ENCODE measurements around the gene FOXB1. TPM values are rescaled to one million over a fixed set of nuclear protein-coding genes. Genes with fewer than 3 reads are reported as not detected.

Gene FOXB1
- total RNA-seq, 1 experiment from 2014 or later: not detected

DNA sequence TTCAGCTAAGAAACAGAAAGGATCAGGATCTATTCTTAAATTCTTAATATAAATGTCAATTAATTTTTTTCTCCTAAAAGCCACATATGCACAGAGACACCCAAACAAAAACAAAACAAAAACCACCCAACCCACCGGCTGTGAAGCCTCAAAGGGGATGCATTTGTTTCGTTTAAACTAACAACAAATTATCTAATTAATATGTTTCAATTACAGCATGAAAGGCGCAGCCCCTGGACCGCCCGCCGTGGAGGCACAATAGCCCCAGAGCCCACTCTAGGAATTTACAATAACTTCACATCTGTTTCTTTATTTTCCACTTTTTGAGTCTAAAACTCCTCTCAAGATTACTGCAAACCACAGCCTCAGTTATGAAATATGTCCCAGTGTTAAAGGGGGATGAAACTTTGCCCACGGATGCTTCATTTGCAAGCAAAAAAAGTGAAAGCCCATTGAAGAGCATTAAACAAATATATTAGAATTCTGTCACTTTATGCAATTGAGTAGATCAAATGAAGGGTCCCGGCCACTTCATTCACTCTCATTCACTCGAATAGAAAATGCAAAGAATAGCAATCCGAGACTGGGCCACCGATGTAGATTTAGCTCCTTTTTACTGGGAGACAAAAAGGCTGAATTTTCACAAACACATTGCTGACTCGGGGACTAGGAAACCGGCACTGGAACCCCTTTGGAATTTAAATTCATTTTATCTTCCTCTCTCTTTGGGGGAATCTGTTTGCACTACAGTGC lies 6.0 kb downstream of the FOXB1 start:
- in situ Hi-C loops (cut with HindIII; ENCODE audit: low pct_unique_long_range_greater_than_20kb, low sequenced_read_pairs): no loop called here
- no peak for DNase-seq (ENCODE audit: low read depth)

DNA sequence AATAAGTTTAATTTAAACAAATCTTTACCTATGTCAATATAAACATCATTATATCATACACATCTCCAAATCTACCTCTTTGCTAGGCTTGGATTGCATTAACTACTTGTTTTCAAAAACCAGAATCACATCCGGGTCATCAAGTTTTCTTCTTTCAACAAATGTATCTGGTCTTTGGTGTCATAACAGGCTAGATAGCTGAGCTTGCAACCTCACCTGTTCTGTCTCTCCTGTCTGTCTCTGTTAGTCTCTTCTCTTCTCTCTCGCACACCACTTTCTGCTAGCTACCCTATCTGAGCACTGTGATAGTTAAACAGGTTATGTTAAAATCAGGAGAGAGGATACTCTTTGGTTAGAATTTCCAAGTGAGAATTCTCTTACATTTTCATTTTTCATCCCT lies 6.7 kb downstream of the FOXB1 start:
- in situ Hi-C loops (cut with HindIII; ENCODE audit: low pct_unique_long_range_greater_than_20kb, low sequenced_read_pairs): no loop called here
- no peak for DNase-seq (ENCODE audit: low read depth)

DNA sequence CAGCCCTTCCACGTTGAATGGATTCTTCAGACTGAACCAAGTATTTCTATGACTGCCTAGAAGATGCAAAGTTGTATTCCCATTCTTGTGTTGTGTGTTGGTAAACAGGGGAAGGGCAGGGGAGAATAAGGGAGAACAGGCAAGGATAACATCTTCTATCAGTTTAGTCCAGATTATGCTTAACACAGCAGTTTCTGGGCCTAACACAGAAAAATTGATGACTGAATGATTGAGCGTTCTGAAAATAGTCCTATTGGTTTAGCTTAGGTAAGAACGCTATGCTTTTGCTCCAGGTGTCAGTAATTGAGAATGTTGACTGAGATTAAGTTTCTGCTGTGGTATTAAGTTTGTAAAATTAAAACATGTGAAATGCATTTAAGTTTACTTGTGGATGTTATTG lies 8.6 kb downstream of the FOXB1 start:
- DNase-seq (ENCODE audit: low read depth): no peak
- in situ Hi-C loops (cut with HindIII; ENCODE audit: low pct_unique_long_range_greater_than_20kb, low sequenced_read_pairs): no loop called here

DNA sequence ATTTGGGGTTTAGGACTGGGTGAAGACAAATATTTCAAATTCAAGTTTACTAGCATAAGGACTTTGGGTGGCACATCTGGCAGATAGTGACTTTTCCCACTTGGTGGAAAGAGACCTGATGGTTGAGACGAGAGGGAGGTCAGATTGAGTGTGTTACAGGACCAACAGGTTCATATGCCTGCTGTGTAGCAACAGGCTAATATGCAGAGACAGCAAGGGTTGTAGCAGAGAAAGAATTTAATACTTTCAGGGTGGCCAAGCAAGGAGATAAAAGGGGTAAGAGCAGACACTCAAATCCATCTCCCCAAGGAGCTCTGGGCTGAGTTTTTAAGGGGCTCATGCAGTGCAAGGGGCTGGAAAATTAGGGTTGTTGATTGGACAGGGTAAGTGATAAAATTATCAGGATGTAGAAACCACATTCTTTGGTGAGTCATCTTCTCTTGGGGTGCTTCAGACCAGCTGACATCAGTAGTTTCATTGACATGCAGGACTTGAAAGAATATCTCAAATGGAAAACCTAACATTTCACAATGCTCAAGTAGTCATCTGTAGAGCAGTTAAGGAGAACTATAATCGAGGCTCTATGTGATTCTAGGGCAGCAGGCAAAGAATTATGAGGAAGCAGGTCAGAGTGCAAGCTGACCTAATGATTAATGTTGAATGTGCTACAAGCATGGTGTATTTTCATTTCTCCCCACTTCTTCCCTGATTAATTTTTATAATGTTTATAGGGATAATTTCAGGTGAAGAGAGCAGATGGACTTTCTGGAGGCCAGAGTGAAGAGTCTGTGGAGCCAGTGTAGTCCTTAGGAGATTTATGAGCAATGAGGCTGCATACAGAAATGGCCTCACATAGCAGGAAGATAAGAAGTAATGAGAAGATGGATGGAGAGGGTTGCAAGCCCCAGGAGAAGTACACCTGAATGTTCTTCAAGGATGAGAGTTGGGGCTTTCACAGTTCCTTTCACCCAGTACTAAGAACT lies 13.7 kb downstream of the FOXB1 start:
- no peak for DNase-seq (ENCODE audit: low read depth)
- in situ Hi-C loops (cut with HindIII; ENCODE audit: low pct_unique_long_range_greater_than_20kb, low sequenced_read_pairs): no loop called here

DNA sequence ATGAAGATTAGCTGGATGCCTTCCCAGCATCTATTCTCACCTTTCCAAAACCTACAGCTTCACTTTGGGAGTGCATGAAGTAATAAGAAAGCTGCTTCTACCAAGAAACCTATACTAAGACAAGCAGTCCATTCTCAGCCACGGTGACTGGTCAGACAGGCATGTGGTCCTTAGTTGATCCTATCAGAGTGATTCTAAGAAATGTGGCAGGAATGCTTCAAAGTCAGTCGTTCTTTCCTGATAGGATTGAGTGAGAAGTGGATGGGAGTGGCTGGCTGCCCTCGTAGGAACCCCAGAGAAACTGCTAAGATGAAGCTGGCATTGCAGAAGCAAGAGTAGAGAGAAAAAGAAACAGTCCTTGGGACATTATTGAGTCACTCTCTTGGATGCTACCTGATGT lies 16.6 kb downstream of the FOXB1 start:
- DNase-seq (ENCODE audit: low read depth): no peak
- in situ Hi-C loops (cut with HindIII; ENCODE audit: low pct_unique_long_range_greater_than_20kb, low sequenced_read_pairs): no loop called here

DNA sequence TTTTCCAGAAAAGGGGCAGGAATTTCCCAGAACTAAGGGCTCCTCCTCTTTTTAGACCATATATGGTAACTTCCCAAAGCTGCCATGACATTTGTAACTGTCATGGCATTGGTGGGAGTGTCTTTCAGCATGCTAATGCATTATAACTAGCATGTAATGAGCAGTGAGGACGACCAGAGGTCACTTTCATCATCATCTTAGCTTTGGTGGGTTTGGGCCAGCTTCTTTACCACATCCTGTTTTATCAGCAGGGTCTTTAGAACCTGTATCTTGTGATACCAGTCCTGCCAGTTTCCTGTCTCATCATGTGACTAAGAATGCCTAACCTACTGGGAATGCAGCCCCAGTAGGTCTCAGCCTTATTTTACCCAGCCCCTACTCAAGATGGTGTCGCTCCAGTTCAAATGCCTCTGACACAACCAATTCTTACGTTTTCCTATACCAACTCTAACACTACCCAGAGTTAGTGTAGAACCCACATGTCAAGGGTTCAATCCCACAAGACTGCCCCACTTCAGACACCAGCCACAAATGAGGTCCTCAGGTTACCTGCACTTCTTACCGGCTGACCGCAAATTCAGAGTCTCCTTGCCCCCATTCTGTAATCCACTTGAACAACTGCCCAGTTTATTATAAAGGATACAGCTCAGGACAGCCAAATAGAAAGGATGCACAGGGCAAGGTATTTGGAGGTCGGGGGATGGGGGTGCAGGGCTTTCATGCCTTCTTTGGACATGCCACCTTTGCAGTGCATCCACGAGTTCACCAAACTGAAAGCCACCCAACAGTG lies 17.7 kb downstream of the FOXB1 start:
- DNase-seq (ENCODE audit: low read depth): no peak
- in situ Hi-C loops (cut with HindIII; ENCODE audit: low pct_unique_long_range_greater_than_20kb, low sequenced_read_pairs): no loop called here

DNA sequence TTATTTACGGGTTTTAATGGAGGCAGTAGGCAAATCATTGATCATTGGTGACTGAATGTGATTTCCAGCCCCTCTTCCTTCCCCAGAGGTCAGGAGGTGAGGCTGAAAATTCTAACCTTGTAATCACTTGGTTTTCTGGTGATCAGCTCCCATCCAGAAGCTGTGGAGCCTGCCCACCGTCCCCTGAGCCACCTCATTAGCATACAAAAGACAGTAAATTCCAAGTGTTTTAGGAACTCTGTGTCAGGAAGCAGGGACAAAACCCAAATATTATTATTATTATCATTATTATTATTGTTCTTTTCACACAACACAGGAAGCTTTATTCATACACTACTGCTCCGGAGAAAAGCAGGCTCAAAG lies 18.2 kb downstream of the FOXB1 start:
- DNase-seq (ENCODE audit: low read depth): no peak
- in situ Hi-C loops (cut with HindIII; ENCODE audit: low pct_unique_long_range_greater_than_20kb, low sequenced_read_pairs): no loop called here

DNA sequence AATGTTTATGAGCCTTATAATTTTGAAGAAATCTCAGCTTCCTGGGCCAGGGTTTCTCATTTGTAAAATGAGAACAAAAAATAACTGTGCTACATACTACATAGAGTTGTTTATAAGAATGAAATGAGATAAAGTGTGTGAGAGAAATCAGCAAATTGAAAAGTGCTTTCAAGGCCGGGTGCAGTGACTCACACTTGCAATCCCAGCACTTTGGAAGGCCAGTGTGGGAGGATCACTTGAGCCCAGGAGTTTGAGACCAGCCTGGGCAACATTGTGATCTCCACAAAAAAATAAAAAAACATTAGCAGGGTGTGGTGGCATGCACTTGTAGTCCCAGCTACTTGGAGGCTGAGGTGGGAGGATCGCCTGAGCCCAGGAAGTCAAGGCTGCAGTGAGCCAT lies 22.4 kb downstream of the FOXB1 start:
- DNase-seq (ENCODE audit: low read depth): no peak
- in situ Hi-C loops (cut with HindIII; ENCODE audit: low pct_unique_long_range_greater_than_20kb, low sequenced_read_pairs): no loop called here

DNA sequence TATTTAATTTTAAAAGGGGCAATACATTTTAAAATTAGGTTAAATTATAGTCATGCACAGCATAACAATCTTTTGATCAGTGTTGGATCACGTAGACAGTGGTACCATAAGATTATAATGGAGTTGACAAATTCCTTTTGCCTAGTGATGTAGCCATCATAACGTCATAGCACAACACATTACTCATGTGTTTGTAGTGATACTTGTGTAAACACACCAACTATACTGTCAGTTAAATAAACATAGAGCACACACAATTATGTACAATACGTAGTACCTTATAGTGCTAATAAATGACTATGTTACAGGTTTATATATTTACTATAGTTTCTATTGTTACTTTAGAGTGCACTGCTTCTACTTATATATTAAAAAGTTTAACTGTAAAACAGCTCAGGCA lies 31.2 kb downstream of the FOXB1 start:
- no peak for DNase-seq (ENCODE audit: low read depth)
- in situ Hi-C loops (cut with HindIII; ENCODE audit: low pct_unique_long_range_greater_than_20kb, low sequenced_read_pairs): no loop called here

DNA sequence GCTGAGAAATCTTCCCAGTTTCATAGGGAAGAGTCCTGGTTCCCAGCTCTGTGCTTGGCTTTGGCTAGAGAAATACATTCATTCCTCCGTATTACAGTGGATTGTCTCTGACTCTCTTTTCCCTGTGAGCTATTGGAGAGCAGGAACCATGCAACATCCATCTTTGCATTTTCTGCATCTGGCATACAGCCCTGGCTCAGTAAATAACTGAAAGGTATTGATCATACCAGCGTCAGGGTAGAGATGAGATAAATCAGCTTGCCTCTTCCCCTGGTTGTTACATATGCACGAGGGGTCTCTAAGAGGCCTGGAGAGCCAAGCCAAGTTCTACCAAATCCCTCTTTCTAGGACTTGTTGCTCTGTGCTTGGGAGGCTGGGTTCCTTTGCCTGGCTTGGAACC lies 35.2 kb downstream of the FOXB1 start:
- in situ Hi-C loops (cut with HindIII; ENCODE audit: low pct_unique_long_range_greater_than_20kb, low sequenced_read_pairs): no loop called here
- DNase-seq (ENCODE audit: low read depth): no peak

DNA sequence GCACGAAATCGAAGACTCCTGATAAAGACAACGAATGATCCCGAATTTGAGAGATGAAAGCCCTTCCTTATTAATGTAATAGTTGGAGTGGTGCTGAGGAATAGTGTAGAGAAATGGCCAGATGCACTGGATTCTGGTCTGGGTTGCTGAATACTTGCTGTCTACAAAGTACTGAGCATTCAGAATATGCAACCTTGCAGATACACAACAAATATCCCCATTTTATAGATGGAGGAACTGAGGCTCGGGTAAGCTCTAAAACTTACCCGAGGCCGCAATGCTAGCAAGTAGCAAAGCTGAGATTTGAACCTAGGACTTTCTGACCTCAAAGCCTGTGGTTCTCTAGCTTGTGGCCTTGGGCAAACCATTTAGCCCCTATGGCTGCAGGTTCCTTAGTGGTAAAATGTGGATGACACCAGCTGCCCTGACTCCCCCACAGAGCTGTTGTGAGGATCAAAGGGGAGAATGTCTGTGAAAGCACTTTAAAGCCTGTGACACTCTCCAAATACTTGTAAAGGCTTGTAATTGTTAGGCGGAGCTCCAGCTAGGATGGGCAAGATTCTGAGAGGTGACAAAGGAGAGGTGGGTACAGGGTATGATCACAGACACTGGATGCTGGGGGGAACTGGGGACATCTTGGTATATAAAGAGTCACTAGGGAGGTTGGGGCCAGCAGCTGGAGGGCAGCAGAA lies 39.8 kb downstream of the FOXB1 start:
- in situ Hi-C loops (cut with HindIII; ENCODE audit: low pct_unique_long_range_greater_than_20kb, low sequenced_read_pairs): no loop called here
- DNase-seq (ENCODE audit: low read depth): no peak

DNA sequence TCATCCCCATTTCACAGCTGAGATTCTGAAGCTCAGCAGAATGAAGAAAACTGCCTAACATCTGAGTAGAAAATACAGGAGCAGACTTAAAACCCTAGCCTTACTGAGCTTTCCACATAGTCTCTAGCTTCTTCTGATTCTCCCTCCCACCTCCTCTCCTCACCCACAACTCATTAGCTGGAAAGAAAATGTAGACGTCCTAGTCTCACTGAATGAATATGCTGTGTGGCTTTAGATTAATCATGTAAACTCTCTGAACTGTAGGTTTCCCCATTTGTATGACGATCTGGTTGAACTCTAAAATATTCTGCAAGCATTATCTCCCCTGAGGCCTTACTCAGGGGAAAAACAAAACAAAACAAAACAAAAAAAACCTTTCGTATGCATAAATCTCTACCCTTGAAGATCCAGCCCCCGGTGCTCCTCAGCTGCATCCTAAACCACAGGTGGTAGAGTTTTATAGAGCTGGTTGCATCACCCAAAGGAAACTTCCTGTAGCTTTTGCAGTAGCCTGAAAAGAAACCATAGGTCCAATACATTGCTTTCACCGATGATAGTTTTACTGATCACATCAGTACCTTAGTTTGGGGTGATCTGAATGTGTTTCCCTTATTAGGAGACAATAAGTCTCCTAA lies 40.6 kb downstream of the FOXB1 start:
- DNase-seq (ENCODE audit: low read depth): no peak

DNA sequence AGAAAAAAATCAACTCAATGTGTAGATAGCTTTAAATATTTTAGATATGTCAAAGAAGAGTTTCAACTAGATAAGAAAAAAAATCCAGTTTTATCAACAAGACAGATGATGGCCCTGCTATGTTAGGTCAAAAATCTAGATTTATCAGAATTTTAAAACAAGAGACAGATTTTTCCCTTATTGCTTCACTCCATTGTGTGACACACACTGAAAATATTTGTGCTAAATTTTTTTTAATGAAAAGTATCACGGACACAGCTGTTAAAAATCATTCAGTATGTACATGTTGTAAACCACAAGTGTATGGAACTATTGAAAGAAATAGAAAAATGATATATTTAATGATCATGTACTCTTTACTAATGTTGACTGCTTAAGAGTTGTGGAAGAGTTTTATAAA lies 43.6 kb downstream of the FOXB1 start:
- in situ Hi-C loops (cut with HindIII; ENCODE audit: low pct_unique_long_range_greater_than_20kb, low sequenced_read_pairs): no loop called here
- DNase-seq (ENCODE audit: low read depth): no peak

More for the DNA sequence above, 40.6 kb downstream of the FOXB1 start:
- in situ Hi-C loops (cut with HindIII; ENCODE audit: low pct_unique_long_range_greater_than_20kb, low sequenced_read_pairs): no loop called here

DNA sequence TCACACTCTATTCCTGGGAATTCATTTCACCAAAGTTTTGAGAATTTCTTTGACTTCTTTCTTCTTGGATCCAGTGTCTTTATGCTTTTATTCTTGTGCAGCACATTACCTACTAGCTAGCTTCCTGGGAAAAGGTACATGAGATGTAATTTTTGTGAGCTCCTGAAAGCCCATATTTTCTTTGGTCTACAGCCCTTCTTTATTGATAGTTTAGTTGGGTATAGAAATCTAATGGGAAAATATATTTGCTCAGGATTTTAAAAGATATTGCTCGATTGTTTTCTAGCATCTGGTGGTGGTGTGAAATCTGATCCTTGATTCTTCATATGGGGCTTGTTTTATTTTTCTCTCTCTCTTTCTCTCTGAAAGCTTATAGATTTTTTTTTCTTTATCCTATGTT lies 45.8 kb downstream of the FOXB1 start:
- no peak for DNase-seq (ENCODE audit: low read depth)
- in situ Hi-C loops (cut with HindIII; ENCODE audit: low pct_unique_long_range_greater_than_20kb, low sequenced_read_pairs): no loop called here

DNA sequence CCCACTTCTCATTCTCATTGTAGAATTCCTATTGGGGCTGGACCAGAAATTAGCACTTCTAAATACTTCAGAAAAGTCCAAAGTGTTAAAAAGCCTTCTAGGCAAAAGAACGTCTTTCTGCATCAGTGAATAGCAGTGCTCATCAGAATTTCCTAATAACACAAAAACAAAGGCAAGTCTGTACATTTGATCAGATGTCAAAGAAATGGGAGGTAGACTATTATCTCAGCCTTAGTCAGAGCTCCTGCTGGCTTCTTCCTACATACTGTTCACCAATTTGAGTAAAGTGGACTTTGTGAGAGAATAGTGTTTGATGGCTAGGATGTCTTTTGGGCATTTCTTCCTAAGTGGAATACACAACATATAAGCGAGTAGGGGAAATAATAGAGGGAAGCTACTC lies 48.7 kb downstream of the FOXB1 start:
- in situ Hi-C loops (cut with HindIII; ENCODE audit: low pct_unique_long_range_greater_than_20kb, low sequenced_read_pairs): no loop called here
- no peak for DNase-seq (ENCODE audit: low read depth)

DNA sequence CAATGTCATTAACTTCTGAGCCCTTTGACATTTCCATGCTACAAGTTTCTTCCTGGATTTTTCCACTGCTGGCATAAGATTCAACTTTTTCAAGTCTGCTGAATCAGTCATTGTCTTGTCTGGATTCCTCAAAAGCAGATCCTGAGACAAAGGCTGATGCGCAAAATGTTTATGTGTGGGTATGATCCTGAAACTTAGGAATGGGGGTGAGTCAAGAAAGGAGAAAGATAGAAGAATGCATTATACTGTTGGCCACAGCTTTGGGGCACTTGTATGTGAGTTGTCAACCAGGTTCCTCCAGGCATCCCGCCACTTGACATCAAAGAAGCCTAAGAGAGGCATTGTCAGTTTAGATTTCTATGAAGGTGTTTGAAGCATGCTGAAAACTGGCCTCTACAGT lies 50.4 kb downstream of the FOXB1 start:
- no peak for DNase-seq (ENCODE audit: low read depth)
- in situ Hi-C loops (cut with HindIII; ENCODE audit: low pct_unique_long_range_greater_than_20kb, low sequenced_read_pairs): no loop called here

Data from Caki2 (cell line).